GM20000 (cell line): Measurements from ENCODE around the gene CORIN.
"Not testable (repeated sequence)": the region's sequence is repeated elsewhere in the genome, so short reads cannot be mapped to it uniquely, and the experiment has no call there.

ENCODE experiments used
- DNase-seq: peaks from one replicate; pipeline ENCODE4 v3.0.0; 2012; ENCODE audit warnings: low spot score
- TF ChIP-seq, protein P1 (sequence below): IDR thresholded peaks from 2 replicates; pipeline ENCODE4 v1.5.1; 2012; ENCODE audit warnings: mild to moderate bottlenecking, control low read depth; ENCODE audit errors: extremely low read depth, missing control alignments

Gene CORIN

DNA sequence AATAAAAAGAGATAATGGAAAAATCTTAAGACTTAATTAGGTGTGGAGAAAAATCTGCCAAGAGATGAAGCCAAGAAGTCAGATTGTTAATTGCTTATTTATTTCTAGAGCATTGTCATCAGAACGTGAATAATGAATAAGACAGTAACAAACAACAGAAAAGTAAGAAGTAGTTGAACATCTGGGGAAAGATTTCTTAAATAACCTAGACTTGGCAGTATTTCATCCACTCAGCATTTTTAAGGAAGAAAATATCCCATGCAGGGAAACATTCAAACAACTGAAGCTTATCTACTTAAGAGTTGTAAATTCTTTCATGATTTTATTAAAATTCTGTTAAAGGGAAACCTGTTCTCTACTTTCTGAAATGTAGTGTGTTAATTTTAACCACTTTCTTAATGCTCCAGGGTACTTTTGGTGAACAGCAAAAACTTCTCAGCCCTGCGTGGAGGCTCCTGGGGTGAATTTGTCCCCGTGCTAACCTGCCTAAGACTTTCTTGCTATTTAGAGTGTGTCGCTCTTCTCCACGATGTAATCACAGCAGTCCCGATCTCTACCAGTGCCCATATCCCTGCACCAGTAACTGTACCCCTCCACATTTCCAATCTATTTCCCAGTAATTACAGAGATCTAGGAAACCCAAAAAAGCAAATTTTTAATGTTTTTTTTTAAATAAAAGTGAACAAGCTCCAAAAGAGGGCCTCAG, 124.6 kb downstream of the CORIN start:
- DNase-seq: no peak
- TF ChIP-seq, protein P1, sequence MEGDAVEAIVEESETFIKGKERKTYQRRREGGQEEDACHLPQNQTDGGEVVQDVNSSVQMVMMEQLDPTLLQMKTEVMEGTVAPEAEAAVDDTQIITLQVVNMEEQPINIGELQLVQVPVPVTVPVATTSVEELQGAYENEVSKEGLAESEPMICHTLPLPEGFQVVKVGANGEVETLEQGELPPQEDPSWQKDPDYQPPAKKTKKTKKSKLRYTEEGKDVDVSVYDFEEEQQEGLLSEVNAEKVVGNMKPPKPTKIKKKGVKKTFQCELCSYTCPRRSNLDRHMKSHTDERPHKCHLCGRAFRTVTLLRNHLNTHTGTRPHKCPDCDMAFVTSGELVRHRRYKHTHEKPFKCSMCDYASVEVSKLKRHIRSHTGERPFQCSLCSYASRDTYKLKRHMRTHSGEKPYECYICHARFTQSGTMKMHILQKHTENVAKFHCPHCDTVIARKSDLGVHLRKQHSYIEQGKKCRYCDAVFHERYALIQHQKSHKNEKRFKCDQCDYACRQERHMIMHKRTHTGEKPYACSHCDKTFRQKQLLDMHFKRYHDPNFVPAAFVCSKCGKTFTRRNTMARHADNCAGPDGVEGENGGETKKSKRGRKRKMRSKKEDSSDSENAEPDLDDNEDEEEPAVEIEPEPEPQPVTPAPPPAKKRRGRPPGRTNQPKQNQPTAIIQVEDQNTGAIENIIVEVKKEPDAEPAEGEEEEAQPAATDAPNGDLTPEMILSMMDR: no peak

DNA sequence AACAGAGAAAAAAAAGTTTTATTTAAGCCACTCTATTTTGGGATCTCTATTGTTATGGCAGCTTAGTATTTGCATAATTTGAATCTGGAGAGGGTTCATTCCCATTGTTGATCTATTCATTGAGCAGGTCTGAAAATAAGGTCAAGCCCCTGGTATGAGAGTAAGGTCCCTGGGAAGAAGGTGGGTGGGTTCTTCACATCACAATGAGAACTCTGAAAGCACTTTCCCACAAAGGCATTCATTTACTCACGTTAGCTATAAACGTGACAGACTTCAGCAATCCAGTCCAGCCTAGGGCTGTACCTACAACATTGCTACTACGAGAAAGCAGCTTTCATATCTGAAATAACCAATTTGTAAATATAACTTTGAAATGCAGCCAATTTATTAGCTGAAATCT, 126.2 kb downstream of the CORIN start:
- TF ChIP-seq, protein P1: no peak
- DNase-seq: no peak

DNA sequence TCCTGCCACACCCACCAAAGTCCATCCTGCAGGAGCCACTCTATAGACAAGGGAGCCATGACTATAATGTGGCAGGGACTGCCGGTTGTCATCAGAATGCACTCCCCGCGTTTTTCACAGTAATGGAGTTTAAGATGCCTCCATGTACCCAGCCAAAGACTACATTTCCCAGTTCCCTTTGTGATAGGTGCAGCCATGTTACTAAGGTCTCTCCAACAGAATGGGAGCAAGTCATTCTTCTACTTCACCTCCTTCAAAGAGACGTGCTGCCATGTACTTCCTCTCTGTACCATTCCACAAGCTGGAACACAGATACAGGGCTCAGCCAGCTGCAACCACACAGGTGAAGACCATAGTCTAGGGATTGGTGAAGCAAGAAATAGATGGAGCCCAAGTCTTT, 126.7 kb downstream of the CORIN start:
- no peak for DNase-seq
- TF ChIP-seq, protein P1: no peak

DNA sequence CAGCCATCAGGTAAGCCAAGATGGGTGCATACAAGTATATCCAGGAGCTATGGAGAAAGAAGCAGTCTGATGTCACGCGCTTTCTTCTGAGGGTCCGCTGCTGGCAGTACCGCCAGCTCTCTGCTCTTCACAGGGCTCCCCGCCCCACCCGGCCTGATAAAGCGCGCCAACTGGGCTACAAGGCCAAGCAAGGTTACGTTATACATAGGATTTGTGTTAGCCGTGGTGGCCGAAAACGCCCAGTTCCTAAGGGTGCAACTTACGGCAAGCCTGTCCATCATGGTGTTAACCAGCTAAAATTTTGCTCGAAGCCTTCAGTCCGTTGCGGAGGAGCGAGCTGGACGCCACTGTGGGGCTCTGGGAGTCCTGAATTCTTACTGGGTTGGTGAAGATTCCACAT, 131.5 kb downstream of the CORIN start:
- DNase-seq: not testable (repeated sequence)

DNA sequence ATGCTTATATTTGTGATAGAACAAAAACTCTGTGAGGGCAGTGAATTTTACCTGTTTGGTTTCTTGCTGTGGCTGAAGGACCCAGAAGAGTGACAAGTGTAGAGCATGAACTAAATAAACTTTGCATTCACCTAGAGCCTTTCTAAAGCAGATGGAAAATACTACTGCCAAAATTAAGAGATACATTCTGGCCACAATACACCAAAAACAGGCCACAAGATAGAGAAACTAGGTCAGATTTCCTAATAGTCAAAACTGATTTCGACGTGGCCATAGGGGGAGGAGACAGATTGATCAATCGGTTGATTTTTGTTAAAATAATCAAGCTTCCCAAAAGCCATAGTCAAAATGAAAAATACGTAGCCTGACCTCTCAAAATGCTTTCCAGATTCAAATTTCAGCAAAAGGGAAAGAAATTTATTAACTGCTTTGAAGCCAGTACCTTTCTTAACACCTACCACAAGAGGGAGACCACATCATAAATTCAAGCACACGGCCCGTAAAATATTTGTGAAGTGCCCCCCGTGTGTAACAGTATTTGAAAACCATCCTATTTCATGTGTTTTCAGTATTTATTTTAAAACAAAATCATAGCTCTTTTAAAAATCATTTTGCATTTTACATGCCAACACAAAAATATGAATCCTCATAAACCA, 132.4 kb downstream of the CORIN start:
- peak; percentile 8 for DNase-seq
- TF ChIP-seq, protein P1: no peak

DNA sequence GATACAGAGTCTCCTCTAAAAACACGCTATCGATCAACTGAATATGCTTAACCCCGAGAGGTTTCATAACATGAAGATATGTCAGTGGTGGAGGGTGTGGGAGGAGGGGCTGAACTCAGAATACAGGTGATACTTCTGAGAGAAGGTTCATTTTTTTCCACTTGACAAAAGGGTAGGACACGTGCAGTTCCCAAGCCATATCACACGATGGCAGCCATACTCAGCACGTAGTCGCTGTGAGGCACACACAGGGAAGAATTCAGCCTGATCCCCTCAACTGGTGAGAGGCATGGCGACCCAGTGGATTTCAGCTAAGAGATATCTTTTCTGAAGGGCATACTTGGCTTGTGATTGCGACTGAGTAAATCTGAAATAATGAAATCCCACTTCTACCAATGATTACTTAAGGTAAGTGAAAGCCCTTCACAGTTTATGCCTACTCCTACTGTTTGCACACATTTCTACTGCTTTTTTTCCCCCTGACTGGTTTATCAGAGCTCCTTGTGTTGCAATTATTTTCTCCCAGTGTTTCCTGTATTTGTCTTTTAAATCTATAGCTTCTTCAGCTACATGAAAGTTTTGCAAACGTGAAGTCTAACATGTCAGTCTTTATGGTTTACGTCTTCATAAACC, 133.1 kb downstream of the CORIN start:
- DNase-seq: peak; percentile 9

DNA sequence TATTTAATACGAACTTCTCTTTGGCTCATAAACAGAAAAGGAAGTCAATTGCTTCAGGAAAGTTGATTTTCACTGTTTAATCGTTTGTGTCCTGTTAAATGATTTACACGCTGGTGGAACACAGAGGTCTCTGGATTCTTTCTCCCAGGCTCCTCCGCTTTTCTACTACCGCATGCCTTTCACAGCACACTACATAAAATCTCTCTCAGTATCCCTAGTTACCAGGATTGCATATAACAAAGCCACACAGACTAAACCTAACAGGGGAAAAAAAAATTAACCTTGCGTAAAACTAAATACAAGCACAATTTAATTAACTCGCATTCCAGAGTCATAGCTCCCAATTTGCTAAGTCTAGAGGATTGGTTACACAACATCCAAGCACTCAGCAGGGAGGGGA, 133.9 kb downstream of the CORIN start:
- no peak for DNase-seq
- TF ChIP-seq, protein P1: no peak

More for the DNA sequence above, 133.1 kb downstream of the CORIN start:
- TF ChIP-seq, protein P1: peak; percentile 7
